T-helper 1 cell treated with Interleukin-12 subunit alpha and Interleukin-12 subunit beta and Interleukin-4 antibody, amounts not matched to agents 30 μg/mL and 1 μg/mL, for 36 hours (primary cell): ENCODE results near the gene IGFBP1.
A peak's percentile ranks its signal among the peaks of the same experiment; 100 is the strongest.
"Not testable (repeated sequence)": the region's sequence is repeated elsewhere in the genome, so short reads cannot be mapped to it uniquely, and the experiment has no call there.

Experiments used
- H3K27ac Mint-ChIP-seq: one replicate; pipeline ENCODE4 v1.8.0; 2021; ENCODE audit warnings: mild to moderate bottlenecking, mixed read lengths
- H3K27me3 Mint-ChIP-seq: one replicate; pipeline ENCODE4 v1.8.0; 2021; ENCODE audit warnings: low read depth, mixed read lengths
- H3K36me3 Mint-ChIP-seq: one replicate; pipeline ENCODE4 v1.8.0; 2021; ENCODE audit warnings: low read depth, mixed read lengths
- H3K4me1 Mint-ChIP-seq: one replicate; pipeline ENCODE4 v1.8.0; 2021; ENCODE audit warnings: low read depth, mixed read lengths
- H3K4me3 Mint-ChIP-seq: one replicate; pipeline ENCODE4 v1.8.0; 2021; ENCODE audit warnings: mild to moderate bottlenecking, moderate library complexity, mixed read lengths
- H3K9me3 Mint-ChIP-seq: one replicate; pipeline ENCODE4 v1.8.0; 2021; ENCODE audit warnings: mixed read lengths

IGFBP1 gene

DNA sequence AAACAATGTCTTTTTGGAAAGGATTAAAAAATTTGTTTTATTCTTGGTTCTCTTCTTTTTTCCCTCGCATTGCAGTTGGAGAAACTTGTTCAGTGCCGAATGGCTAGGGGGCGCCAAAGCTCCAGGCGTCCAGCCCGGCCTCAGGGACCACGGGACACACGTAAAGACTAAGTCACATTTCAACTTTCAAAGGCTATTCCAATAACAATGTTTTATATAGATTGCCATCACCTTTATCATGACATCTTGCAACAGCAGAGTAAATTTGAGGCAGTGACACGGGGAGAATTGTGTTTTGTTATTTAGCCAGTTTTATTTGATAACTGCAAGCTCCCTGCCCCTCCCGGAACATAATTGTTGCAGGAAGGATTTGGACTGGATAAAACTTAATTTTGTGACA lies 35.0 kb downstream of the IGFBP1 start:
- Mint-ChIP-seq H3K27ac (peak overlapping the region; percentile 43), H3K27me3 (peaks cover 69% of the 10 kb centered on the region), H3K4me3 (peak overlapping the region; percentile 26)

DNA sequence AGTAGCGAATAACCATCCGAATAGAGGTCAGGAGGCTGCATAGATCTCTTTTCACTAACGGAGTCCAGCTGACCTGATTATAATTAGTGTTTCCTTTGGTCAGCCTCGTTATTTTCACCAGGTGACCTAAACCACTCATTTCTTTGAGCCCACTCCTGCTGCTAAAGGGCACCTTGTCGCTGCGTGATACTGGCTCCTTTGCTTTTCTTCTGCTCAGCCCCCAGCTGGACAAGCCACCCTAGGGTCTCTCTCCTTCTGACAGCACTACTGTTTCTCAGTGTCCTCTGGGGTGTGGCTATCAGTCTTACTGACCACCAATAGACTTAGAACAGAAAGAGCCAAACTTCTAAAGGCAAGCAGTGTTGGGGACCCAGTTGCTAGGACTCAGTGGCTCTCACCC lies 35.5 kb downstream of the IGFBP1 start:
- no peaks in the 10 kb centered on the region for H3K9me3 Mint-ChIP-seq
- peaks cover 2% of the 10 kb centered on the region for H3K36me3 Mint-ChIP-seq
- H3K27me3 Mint-ChIP-seq: peaks cover 69% of the 10 kb centered on the region
- H3K4me1 Mint-ChIP-seq: peaks cover 19% of the 10 kb centered on the region
- H3K27ac Mint-ChIP-seq: no peak overlapping the region
- H3K4me3 Mint-ChIP-seq: no peak overlapping the region

More for the DNA sequence above, 35.0 kb downstream of the IGFBP1 start:
- Mint-ChIP-seq H3K9me3 (no peaks in the 10 kb centered on the region), H3K36me3 (peaks cover 2% of the 10 kb centered on the region), H3K4me1 (peaks cover 19% of the 10 kb centered on the region)

DNA sequence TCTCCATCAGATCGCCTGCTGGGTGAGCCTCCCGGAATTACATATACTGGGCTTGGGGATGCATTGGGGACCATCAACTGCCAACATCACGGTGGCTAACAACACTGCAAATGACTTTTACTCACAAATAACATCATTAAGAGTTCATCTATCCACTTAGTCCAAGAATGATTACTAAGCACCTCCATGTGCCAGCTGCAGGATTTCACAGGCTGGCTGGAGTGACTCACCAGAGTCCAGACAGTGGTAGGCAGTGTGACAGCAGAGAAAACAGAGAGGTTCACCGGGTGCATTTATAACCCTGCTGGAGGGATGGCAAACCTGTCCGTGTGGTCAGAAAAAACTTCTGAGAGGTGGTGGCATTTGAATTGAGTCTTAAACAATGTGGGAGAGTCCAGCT lies 36.0 kb downstream of the IGFBP1 start:
- Mint-ChIP-seq H3K27ac (no peak overlapping the region), H3K36me3 (peaks cover 2% of the 10 kb centered on the region), H3K4me1 (peaks cover 19% of the 10 kb centered on the region), H3K4me3 (no peak overlapping the region), H3K9me3 (no peaks in the 10 kb centered on the region), H3K27me3 (peaks cover 69% of the 10 kb centered on the region)

DNA sequence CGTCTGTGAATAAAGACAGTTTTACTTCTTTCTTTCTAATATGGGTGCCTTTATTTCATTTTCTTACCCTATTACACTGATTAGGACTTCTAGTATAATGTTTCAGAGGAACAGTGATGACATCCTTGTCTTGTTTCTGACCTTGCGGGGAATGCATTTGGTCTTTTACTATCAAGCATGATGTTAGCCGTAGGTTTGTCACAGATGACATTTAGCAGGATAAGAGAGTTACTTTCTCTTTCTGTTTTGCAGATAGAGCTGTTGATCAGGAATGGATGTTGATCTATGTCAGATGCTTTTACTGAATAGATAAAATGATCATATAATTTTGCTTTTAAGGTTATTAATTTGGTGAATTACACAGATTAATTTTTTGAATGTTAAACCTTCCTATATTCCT lies 39.4 kb downstream of the IGFBP1 start:
- Mint-ChIP-seq H3K4me3 (no peak overlapping the region), H3K4me1 (peaks cover 7% of the 10 kb centered on the region), H3K27me3 (peaks cover 47% of the 10 kb centered on the region), H3K27ac (no peak overlapping the region), H3K36me3 (no peaks in the 10 kb centered on the region), H3K9me3 (no peaks in the 10 kb centered on the region)

DNA sequence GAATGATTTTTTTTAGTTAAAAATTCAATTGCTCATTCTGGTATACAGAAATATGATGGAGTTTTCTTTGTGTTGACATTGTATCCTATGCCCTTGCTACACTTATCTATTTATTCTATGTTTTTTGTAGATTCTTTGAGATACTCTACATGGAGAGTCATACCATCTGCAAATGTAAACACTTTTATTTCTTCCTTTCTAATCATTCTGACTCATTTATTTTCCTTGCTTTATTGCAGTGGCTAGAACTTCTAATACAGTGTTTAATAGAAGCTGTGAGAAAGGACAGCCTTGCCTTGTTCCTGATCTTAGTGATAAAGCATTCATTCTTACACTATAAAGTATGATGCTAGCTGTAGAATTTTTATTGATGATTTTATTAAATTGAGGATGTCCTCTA lies 42.7 kb downstream of the IGFBP1 start:
- peaks cover 23% of the 10 kb centered on the region for H3K27me3 Mint-ChIP-seq
- H3K27ac Mint-ChIP-seq: no peak overlapping the region
- H3K36me3 Mint-ChIP-seq: no peaks in the 10 kb centered on the region
- H3K4me3 Mint-ChIP-seq: no peak overlapping the region
- H3K4me1 Mint-ChIP-seq: no peaks in the 10 kb centered on the region
- H3K9me3 Mint-ChIP-seq: no peaks in the 10 kb centered on the region

DNA sequence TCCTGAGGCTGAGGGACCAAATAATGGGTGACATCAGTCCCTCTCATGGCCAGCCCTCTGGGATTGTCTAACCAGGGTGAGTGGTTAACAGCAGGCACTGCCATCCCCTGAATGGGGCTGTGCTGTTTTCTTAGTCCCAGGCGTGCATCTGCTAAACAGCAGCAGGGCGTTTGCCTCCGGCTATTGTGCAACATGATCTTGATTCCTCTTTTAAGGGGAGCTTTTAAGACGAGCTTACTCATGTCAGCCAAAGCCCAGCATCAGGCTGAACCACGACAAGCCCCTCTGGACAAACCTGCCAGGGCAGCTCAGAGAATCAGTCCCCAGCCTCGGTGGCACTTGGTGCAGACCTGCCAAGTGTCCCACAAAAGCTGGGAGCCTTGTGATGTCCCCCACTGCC lies 49.0 kb downstream of the IGFBP1 start:
- H3K4me1 Mint-ChIP-seq: peaks cover 10% of the 10 kb centered on the region

DNA sequence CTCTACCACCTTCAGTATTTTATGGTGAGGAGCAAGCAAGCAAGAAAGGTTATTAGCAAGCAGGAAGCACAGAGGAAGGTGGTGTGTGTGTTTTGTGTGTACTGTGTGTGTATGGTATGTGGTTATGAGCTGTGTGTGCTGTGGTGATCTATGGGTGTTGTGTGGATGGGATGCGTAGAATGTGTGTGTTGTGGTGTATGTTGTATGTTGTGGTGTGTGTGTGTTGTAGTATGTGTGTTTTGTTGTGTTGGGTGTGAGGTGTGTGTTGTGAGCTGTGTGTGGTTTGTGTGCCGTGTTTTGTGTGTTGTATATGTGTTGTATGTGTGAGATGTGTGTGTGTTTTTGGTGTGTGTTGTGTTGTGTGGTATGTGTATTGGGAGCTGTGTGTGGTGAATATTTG lies 49.6 kb downstream of the IGFBP1 start:
- peaks cover 3% of the 10 kb centered on the region for H3K27me3 Mint-ChIP-seq
- no peak overlapping the region for H3K27ac Mint-ChIP-seq
- H3K36me3 Mint-ChIP-seq: peaks cover 1% of the 10 kb centered on the region
- H3K4me1 Mint-ChIP-seq: peaks cover 10% of the 10 kb centered on the region
- H3K9me3 Mint-ChIP-seq: peaks cover 11% of the 10 kb centered on the region
- H3K4me3 Mint-ChIP-seq: no peak overlapping the region

More for the DNA sequence above, 49.0 kb downstream of the IGFBP1 start:
- H3K27ac Mint-ChIP-seq: no peak overlapping the region
- H3K9me3 Mint-ChIP-seq: peaks cover 11% of the 10 kb centered on the region
- no peak overlapping the region for H3K4me3 Mint-ChIP-seq
- H3K36me3 Mint-ChIP-seq: peaks cover 1% of the 10 kb centered on the region
- H3K27me3 Mint-ChIP-seq: peaks cover 6% of the 10 kb centered on the region

DNA sequence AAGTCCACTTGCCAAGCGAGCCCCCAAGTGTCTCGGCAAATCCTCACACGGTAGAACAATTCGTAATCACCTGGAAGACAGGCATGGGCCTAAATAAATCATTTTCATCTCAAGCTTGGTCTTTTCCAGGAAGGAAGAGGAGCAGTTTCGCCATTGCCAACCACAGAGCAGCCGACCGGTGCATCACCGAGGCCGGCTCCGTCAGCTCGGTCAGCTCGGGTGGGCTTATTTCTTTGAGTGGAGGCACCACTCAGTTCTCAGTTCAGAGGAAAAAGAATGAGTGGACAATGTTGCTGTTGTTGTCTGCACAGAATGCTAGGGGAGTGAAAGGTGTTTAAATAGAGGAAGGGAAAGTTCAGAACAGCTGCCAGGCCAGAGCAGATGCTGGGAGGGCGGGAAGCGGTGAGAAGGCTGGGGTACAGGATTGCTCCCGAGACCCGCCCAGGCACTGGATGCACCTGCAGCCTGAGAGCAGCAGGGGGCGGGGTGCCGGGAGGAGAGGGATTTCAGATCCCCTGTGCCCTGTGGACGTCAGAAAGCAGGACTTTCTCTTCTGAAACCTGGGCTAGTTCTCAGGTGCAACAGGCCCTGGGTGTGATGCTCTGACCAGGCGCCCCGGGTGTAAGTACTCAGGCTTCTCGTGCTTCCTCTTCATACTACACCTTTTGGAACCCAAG lies 50.5 kb downstream of the IGFBP1 start:
- Mint-ChIP-seq H3K4me3 (no peak overlapping the region), H3K9me3 (peaks cover 11% of the 10 kb centered on the region), H3K4me1 (peaks cover 10% of the 10 kb centered on the region), H3K36me3 (peaks cover 1% of the 10 kb centered on the region), H3K27ac (no peak overlapping the region), H3K27me3 (peaks cover 3% of the 10 kb centered on the region)

DNA sequence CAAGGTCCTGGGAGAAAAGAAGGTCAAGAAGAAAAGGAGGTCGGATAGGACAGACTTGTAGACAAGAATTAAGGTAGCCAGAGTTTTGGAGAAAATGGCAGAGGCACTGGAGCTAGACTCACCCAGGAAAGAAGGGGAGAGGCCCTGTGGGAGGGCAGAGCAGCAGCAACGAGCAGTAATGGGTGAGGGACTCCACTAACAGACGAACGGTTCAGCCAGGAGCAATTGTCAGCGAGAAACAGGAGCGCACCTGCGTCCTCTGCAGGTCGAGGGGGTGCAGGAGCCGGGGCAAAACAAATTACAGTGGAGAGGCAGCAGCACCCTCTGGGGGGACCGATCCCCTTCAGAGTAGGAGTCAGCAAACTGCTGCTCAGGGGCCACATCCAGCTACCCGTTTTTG lies 51.3 kb downstream of the IGFBP1 start:
- H3K9me3 Mint-ChIP-seq: peaks cover 11% of the 10 kb centered on the region
- peaks cover 3% of the 10 kb centered on the region for H3K27me3 Mint-ChIP-seq
- peaks cover 10% of the 10 kb centered on the region for H3K4me1 Mint-ChIP-seq
- peak overlapping the region; percentile 47 for H3K4me3 Mint-ChIP-seq
- H3K27ac Mint-ChIP-seq: no peak overlapping the region
- peaks cover 1% of the 10 kb centered on the region for H3K36me3 Mint-ChIP-seq

DNA sequence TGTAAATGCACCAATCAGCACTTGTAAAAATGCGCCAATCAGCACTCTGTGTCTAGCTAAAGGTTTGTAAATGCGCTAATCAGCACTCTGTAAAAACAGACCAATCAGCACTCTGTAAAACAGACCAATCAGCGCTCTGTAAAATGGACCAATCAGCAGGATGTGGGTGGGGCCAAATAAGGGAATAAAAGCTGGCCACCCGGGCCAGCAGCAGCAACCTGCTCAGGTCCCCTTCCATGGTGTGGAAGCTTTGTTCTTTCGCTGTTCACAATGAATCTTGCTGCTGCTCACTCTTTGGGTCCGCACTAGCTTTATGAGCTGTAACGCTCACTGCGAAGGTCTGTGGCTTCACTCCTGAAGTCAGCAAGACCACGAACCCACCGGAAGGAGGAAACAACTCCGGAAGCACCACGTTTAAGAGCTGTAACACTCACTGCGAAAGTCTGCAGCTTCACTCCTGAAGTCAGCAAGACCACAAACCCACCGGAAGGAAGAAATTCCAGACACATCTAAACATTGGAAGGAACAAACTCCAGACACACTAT lies 52.0 kb downstream of the IGFBP1 start:
- not testable (repeated sequence) for H3K4me1 Mint-ChIP-seq, H3K27me3 Mint-ChIP-seq, H3K36me3 Mint-ChIP-seq
- Mint-ChIP-seq H3K9me3 (peaks cover 11% of the 10 kb centered on the region), H3K4me3 (peak overlapping the region; percentile 61), H3K27ac (peak overlapping the region; percentile 55)

DNA sequence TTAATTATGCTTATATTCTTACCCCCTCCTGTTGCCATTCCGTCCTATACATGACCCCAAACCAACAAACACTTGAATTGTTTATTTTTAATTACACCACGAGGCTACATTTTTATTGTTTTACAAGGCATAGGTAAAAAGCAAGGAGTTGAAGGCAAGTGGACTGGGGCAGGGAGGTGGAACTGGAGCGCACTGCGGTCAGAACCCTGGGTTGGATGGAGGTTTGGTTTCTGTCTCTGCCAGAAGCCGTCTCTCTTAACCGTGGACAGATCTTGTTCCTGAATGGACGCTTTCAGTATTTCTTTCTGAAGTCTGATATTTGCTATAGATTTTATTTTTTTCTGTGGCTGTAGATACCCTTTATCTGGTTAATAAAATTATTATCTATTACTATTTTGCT lies 52.7 kb downstream of the IGFBP1 start:
- Mint-ChIP-seq H3K27ac (no peak overlapping the region), H3K4me3 (peak overlapping the region; percentile 61), H3K36me3 (peaks cover 1% of the 10 kb centered on the region), H3K4me1 (peaks cover 10% of the 10 kb centered on the region), H3K9me3 (peaks cover 11% of the 10 kb centered on the region), H3K27me3 (peaks cover 3% of the 10 kb centered on the region)
